Measurements from ENCODE around the gene CRTAP. TPM values are rescaled to one million over a fixed set of nuclear protein-coding genes. Genes with fewer than 3 reads are reported as not detected.

CRTAP gene
- total RNA-seq, 1 experiment from 2014 or later = 134 TPM

- Histone ChIP-seq H3F3A (ENCODE audit: insufficient read depth, low read depth) (no peaks in the 10 kb centered on the region), H3K79me2 (ENCODE audit: low read depth) (no peaks in the 10 kb centered on the region), H3K27ac (no peak overlapping the region), H3K4me2 (no peak overlapping the region), H3K27me3 (ENCODE audit: insufficient read depth, low read depth) (no peaks in the 10 kb centered on the region), H4K20me1 (ENCODE audit: insufficient read depth) (no peaks in the 10 kb centered on the region), H3K9me3 (ENCODE audit: insufficient read depth, low read depth) (no peaks in the 10 kb centered on the region), H2AFZ (no peak overlapping the region), H3K4me1 (replicated peaks; ENCODE audit: insufficient read depth) (no peaks in the 10 kb centered on the region), H3K36me3 (ENCODE audit: low read depth) (no peaks in the 10 kb centered on the region), H3K4me3 (no peak overlapping the region), H3K9me2 (ENCODE audit: insufficient read depth) (no peaks in the 10 kb centered on the region)
- BruUV-seq (replicated peaks) = no TSS peak
- TF ChIP-seq CTCF (conservative IDR thresholded peaks at IDR 0.05) (no peak), EZH2 (IDR thresholded peaks at IDR 0.05; ENCODE audit: low read depth) (no peak)
- ChIA-PET POLR2A (ENCODE audit: unreplicated experiment) (no interaction called here), CTCF (no interaction called here)
- DNase-seq = no peak
- intact Hi-C loops (cut with micrococcal nuclease; ENCODE audit: unreplicated experiment) = no loop called here
Measured at GRCh38 chr3:33186524-33187367, 72.9 kb downstream of the CRTAP start.

- intact Hi-C loops (cut with micrococcal nuclease; ENCODE audit: unreplicated experiment) = no loop called here
Measured at GRCh38 chr3:33187368-33187634, 73.5 kb downstream of the CRTAP start.

DNA sequence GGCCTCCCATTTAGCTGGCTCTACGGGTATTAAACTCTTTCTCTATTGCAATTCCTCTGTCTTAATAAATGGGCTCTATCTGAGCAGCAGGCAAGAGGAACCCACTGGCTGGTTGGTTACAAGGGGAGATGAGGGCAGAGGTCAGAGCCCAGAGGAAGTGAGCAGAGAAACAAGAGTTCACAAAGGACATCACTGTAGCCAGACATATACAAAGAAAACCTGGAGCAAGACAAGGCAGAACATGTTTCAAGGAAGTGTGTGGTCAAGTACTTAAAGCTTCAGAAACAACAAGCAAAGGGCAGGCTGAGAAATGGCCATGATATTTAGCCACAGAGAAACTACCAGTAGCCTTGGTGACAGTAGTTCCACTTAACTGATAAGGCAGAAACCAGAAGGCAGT is 80.5 kb downstream of the CRTAP start:
- Histone ChIP-seq H3K4me3 (no peak overlapping the region), H3K9me3 (ENCODE audit: insufficient read depth, low read depth) (no peaks in the 10 kb centered on the region), H3F3A (ENCODE audit: insufficient read depth, low read depth) (no peaks in the 10 kb centered on the region), H3K27ac (no peak overlapping the region), H3K9me2 (ENCODE audit: insufficient read depth) (no peaks in the 10 kb centered on the region), H3K36me3 (ENCODE audit: low read depth) (no peaks in the 10 kb centered on the region), H2AFZ (no peak overlapping the region), H3K4me2 (no peak overlapping the region), H4K20me1 (ENCODE audit: insufficient read depth) (no peaks in the 10 kb centered on the region), H3K79me2 (ENCODE audit: low read depth) (no peaks in the 10 kb centered on the region), H3K27me3 (ENCODE audit: insufficient read depth, low read depth) (no peaks in the 10 kb centered on the region), H3K4me1 (replicated peaks; ENCODE audit: insufficient read depth) (no peaks in the 10 kb centered on the region)
- DNase-seq = no peak
- TF ChIP-seq EZH2 (IDR thresholded peaks at IDR 0.05; ENCODE audit: low read depth) (no peak), CTCF (conservative IDR thresholded peaks at IDR 0.05) (no peak)
- CTCF ChIA-PET = interaction anchor here (0.5 kb wide), 1 partner anchor 64 kb away, joined by 4 read pairs; no protein-coding TSS in a partner anchor
- POLR2A ChIA-PET (ENCODE audit: unreplicated experiment) = no interaction called here
- no TSS peak for BruUV-seq (replicated peaks)
- intact Hi-C loops (cut with micrococcal nuclease; ENCODE audit: unreplicated experiment) = no loop called here

More at GRCh38 chr3:33187368-33187634, 73.5 kb downstream of the CRTAP start:
- Histone ChIP-seq H2AFZ (no peak overlapping the region), H3K4me1 (replicated peaks; ENCODE audit: insufficient read depth) (no peaks in the 10 kb centered on the region), H3K9me2 (ENCODE audit: insufficient read depth) (no peaks in the 10 kb centered on the region), H3K79me2 (ENCODE audit: low read depth) (no peaks in the 10 kb centered on the region), H3K36me3 (ENCODE audit: low read depth) (no peaks in the 10 kb centered on the region), H3F3A (ENCODE audit: insufficient read depth, low read depth) (no peaks in the 10 kb centered on the region), H4K20me1 (ENCODE audit: insufficient read depth) (no peaks in the 10 kb centered on the region), H3K27ac (no peak overlapping the region), H3K4me2 (no peak overlapping the region), H3K9me3 (ENCODE audit: insufficient read depth, low read depth) (no peaks in the 10 kb centered on the region), H3K27me3 (ENCODE audit: insufficient read depth, low read depth) (no peaks in the 10 kb centered on the region), H3K4me3 (no peak overlapping the region)
- ChIA-PET POLR2A (ENCODE audit: unreplicated experiment) (no interaction called here), CTCF (no interaction called here)
- DNase-seq = no peak
- BruUV-seq (replicated peaks) = no TSS peak
- TF ChIP-seq CTCF (conservative IDR thresholded peaks at IDR 0.05) (no peak), EZH2 (IDR thresholded peaks at IDR 0.05; ENCODE audit: low read depth) (no peak)
